ENCODE data around the gene EMCN.

- TF ChIP-seq, protein P1, sequence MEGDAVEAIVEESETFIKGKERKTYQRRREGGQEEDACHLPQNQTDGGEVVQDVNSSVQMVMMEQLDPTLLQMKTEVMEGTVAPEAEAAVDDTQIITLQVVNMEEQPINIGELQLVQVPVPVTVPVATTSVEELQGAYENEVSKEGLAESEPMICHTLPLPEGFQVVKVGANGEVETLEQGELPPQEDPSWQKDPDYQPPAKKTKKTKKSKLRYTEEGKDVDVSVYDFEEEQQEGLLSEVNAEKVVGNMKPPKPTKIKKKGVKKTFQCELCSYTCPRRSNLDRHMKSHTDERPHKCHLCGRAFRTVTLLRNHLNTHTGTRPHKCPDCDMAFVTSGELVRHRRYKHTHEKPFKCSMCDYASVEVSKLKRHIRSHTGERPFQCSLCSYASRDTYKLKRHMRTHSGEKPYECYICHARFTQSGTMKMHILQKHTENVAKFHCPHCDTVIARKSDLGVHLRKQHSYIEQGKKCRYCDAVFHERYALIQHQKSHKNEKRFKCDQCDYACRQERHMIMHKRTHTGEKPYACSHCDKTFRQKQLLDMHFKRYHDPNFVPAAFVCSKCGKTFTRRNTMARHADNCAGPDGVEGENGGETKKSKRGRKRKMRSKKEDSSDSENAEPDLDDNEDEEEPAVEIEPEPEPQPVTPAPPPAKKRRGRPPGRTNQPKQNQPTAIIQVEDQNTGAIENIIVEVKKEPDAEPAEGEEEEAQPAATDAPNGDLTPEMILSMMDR (IDR thresholded peaks at IDR 0.05 in 8 of 11, conservative IDR thresholded peaks at IDR 0.05 in 3 of 11) = no peak
- TF ChIP-seq POLR2AphosphoS5 (IDR thresholded peaks at IDR 0.05) (no peak), POLR2A (IDR thresholded peaks at IDR 0.05) (no peak)
These were observed 86.4 kb downstream of the EMCN start for GRCh38 chr4:100431416-100431815.

Data from spleen (tissue), 7 donors.